SHP77 (cell line): ENCODE measurements around the gene USP2.
A peak's percentile ranks its signal among the peaks of the same experiment; 100 is the strongest.

ENCODE experiments used
- DNase-seq, 2 experiments: peaks; one replicate each; lab custom pipeline; 2025; lab: John Stamatoyannopoulos, UW

USP2 gene

DNA sequence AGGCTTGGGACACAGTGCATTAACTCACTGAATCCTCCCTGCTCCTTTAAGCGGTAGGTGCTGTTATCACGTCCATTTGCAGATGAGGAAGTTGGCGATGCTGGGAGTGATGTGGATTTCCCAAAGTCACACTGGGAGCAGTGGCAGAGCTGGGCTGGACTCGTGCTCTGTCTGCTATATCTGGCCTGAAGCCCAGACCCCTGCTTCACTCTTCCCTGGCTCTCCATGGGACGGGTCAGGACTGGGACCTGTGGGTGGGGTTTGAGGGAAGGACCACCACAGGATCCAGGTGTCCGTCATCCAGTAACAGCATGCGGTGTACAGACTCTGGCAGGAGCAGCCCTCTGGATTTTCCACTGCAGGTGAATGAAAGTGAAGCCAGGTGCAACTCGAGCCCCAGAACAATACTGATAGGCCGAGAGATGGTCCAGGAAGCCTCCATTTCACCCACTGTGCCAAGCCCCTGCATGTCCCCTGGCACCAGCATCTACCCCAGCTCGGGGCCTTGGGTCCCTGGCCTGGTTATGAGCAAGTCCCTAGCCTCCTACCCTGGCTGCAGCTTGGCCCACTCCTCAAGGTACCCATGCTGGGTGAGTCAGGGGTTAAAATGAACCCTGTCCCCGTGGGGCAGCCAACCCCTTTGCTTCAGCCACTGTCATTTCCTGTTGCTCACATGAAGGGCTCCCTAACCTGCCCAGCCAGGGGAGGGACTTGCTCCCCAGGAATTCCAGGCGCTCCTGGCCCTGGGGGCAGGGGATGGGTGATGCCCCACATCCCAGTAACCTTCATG, 4.2 kb downstream of the USP2 start:
- DNase-seq = no peak

- DNase-seq = peak; percentile 64 to 68
Observed at GRCh38 chr11:119376197-119376847, 5.2 kb downstream of the USP2 start.

GRCh38 chr11:119375337-119376196, 5.9 kb downstream of the USP2 start:
- DNase-seq = no peak

GRCh38 chr11:119374632-119375336, 6.7 kb downstream of the USP2 start:
- DNase-seq = no peak

- peak; percentile 66 to 67 for DNase-seq
Observed at GRCh38 chr11:119373921-119374631, 7.4 kb downstream of the USP2 start.

- no peak for DNase-seq
Observed at GRCh38 chr11:119373059-119373920, 8.2 kb downstream of the USP2 start.

DNA sequence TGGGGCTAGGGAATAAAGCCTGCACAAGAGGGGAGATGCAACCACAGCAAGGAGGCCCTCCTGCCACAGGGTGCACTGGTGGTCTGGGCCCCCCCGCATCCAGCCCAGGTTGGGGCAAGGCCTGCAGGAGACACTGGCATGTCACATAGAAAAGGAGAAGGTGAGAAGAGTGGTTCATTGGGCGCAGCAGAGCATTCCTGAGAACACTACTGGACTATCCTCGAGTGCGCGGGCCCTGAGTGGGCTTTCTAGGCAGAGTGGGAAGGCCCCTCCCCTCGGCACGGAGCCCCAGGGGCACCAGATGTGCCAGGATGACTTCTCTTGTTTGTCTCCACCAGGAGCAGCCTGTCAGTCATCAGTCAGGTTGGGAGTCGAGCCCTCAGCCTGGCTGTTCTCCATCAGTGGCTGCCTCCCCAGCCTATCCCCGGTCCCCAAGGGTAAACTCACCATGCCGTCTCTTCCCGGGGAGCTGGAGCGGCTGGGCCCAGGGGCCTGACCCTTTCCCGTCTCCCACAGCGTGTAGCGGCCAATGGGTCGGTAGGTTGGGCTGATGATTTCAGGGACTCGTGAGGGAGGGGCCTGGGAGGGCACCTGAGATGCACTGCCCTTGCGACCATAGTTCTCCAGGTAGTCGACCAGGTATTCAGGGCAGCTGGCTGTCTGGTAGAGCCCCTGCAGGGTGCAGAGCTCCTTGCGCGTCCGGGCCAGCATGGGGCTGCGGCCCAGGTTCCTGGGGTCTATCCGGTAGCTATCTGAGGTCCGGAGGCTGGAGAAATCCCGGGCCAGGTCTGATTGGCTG, 9.0 kb downstream of the USP2 start:
- no peak for DNase-seq

DNA sequence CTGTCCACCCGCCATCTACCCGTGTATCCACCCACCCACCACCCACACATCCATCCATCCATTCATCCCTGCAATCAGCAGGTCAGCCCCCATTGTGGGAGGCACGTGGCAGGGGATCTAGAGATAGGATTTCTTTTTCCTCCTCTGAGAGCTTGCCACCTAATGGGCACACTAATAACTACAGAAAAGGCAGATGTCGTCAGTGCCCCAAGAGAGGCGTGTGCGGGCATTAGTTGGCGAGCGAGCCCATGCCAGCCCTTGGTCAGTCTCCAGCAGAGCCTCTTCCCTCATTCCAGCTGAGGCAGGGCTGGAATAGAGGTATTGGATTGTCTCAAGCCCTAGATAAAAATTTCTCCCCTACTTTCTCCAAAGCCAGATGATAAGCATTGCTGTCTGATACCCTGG, 9.7 kb downstream of the USP2 start:
- DNase-seq = no peak

DNA sequence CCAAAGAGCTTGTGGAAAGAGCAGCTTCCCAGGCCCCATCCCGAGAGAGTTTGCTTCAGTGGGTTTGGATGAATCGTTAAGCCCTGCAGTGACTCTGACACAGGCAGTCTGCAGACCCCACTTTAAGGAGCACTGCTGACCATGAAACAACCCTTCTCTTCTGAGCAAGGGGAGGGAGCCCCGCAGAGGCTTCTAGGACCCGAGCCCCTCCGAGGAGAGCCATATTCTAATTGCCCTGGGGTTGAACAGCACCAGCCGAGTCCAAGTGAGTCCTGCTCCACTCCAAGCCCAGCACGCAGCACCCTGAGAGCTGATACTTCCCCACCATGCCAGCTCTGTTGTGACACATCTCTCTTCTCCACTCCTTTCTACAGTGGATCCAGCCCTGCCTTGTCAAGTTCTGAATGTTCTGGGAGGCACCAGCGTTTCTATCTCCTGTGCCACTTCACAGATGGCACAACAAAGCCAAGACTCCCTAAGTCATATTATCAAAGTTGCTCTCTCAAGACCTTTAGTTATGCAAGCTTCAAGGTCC, 10.4 kb downstream of the USP2 start:
- DNase-seq = no peak

DNA sequence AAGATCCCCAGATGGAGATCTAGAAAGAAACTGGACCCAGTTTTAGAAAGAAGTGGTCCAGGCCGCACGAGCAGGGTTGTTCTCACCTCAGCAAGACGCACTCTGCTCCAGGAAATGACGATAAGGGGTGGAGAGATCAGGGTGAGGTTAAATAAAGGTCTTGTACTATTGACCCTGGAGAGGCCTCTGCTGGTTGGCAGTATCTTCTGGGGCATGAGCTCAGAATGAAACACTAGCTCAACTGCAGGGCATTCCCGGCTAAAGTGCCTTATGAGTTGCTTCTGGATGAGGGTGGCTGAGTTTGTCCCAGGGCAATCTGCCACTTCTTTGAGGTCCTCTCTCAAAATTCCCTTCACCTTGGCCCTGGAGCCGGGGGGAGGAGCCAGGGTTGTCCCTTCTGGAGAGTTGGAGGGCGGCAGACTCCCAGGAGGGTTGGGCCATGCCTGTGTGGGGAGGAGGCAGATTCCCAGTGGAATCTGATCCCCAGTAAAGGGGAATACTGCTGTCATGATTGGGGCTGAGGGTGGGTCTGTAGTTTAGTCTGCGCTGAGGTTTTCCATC, 10.9 kb downstream of the USP2 start:
- no peak for DNase-seq

GRCh38 chr11:119369132-119369925, 12.2 kb downstream of the USP2 start:
- DNase-seq = no peak

GRCh38 chr11:119368121-119369034, 13.1 kb downstream of the USP2 start:
- DNase-seq = peak in 1 of 2 experiments; percentile 52

- no peak for DNase-seq
Observed at GRCh38 chr11:119367661-119368120, 13.8 kb downstream of the USP2 start.

GRCh38 chr11:119366690-119367620, 14.5 kb downstream of the USP2 start:
- DNase-seq = no peak

GRCh38 chr11:119365071-119365591, 16.4 kb downstream of the USP2 start:
- DNase-seq = no peak
